ENCODE measurements around the gene CTNS. TPM values are rescaled to one million over a fixed set of nuclear protein-coding genes. Genes with fewer than 3 reads are reported as not detected.

The CTNS gene
- total RNA-seq, 1 experiment from 2014 or later = 20.4 TPM

GRCh38 chr17:3594051-3594800, 42.3 kb upstream of the CTNS start:
- H3K4me1 ChIP-seq (ENCODE audit: control insufficient read depth, insufficient read depth, low read length) = no peaks in the 10 kb centered on the region
- DNase-seq (ENCODE audit: low read depth, low spot score) (no peak), ATAC-seq (no peak)
- H3K27ac ChIP-seq (ENCODE audit: low read length) = no peak overlapping the region
- in situ Hi-C loops (cut with HindIII; ENCODE audit: low pct_unique_long_range_greater_than_20kb, low sequenced_read_pairs) (no loop called here), intact Hi-C loops (cut with micrococcal nuclease; ENCODE audit: unreplicated experiment) (no loop called here)
- H3K36me3 ChIP-seq (ENCODE audit: control insufficient read depth, insufficient read depth, low read length) = no peaks in the 10 kb centered on the region
- H3K4me3 ChIP-seq (ENCODE audit: low read depth in 2 of 2, low read length in 2 of 2) = no peak overlapping the region
- H3K27me3 ChIP-seq (ENCODE audit: control insufficient read depth, insufficient read depth, low read length) = no peaks in the 10 kb centered on the region
- ChIA-PET CTCF (no interaction called here), POLR2A (no interaction called here)
- BruUV-seq (replicated peaks) = no TSS peak
- no peaks in the 10 kb centered on the region for H3K9me3 ChIP-seq (ENCODE audit: control insufficient read depth, insufficient read depth, low read depth, low read length)
- TF ChIP-seq POLR2AphosphoS5 (IDR thresholded peaks at IDR 0.05; ENCODE audit: low read depth, low read length) (no peak), CTCF (IDR thresholded peaks at IDR 0.05) (no peak), SIN3A (IDR thresholded peaks at IDR 0.05; ENCODE audit: borderline replicate concordance, insufficient read depth, low read depth, low read length) (no peak), REST (IDR thresholded peaks at IDR 0.05; ENCODE audit: insufficient read depth in 1 of 2, low read depth in 2 of 2, low read length in 1 of 2) (no peak), TCF7L2 (IDR thresholded peaks at IDR 0.05; ENCODE audit: low read depth, low read length) (no peak)

- no peak overlapping the region for H3K4me3 ChIP-seq (ENCODE audit: low read depth in 2 of 2, low read length in 2 of 2)
- no peaks in the 10 kb centered on the region for H3K4me1 ChIP-seq (ENCODE audit: control insufficient read depth, insufficient read depth, low read length)
- intact Hi-C loops (cut with micrococcal nuclease; ENCODE audit: unreplicated experiment) = no loop called here
- no TSS peak for BruUV-seq (replicated peaks)
- H3K36me3 ChIP-seq (ENCODE audit: control insufficient read depth, insufficient read depth, low read length) = no peaks in the 10 kb centered on the region
- H3K9me3 ChIP-seq (ENCODE audit: control insufficient read depth, insufficient read depth, low read depth, low read length) = no peaks in the 10 kb centered on the region
- H3K27me3 ChIP-seq (ENCODE audit: control insufficient read depth, insufficient read depth, low read length) = no peaks in the 10 kb centered on the region
- DNase-seq (ENCODE audit: low read depth, low spot score) (no peak), ATAC-seq (no peak)
- ChIA-PET POLR2A (no interaction called here), CTCF (no interaction called here)
- in situ Hi-C loops (cut with HindIII; ENCODE audit: low pct_unique_long_range_greater_than_20kb, low sequenced_read_pairs) = no loop called here
- TF ChIP-seq CTCF (IDR thresholded peaks at IDR 0.05) (no peak), TCF7L2 (IDR thresholded peaks at IDR 0.05; ENCODE audit: low read depth, low read length) (no peak), SIN3A (IDR thresholded peaks at IDR 0.05; ENCODE audit: borderline replicate concordance, insufficient read depth, low read depth, low read length) (no peak), REST (IDR thresholded peaks at IDR 0.05; ENCODE audit: insufficient read depth in 1 of 2, low read depth in 2 of 2, low read length in 1 of 2) (no peak), POLR2AphosphoS5 (IDR thresholded peaks at IDR 0.05; ENCODE audit: low read depth, low read length) (no peak)
- H3K27ac ChIP-seq (ENCODE audit: low read length) = no peak overlapping the region
These were observed 41.6 kb upstream of the CTNS start for GRCh38 chr17:3594976-3595375.

Measured in Panc1 (cell line).